Pulmonary artery endothelial cell (primary cell): Measurements from ENCODE around the gene PCDHB9. TPM values are rescaled to one million over a fixed set of nuclear protein-coding genes. Genes with fewer than 3 reads are reported as not detected.
"Not testable (repeated sequence)": the region's sequence is repeated elsewhere in the genome, so short reads cannot be mapped to it uniquely, and the experiment has no call there.

Experiments used
- DNase-seq: peaks from one replicate; pipeline ENCODE4 v3.0.0-alpha.2; 2011; ENCODE audit warnings: low read depth, low spot score
- total RNA-seq: library from RNA; depleted of rRNA; stranded (reverse); fragments of >200 nt; gene quantifications from 2 replicates; pipeline ENCODE4 v1.2.3, GENCODE V29; 2014

The PCDHB9 gene
- total RNA-seq, 1 donor from 2014 or later = 0.07 TPM

- not testable (repeated sequence) for DNase-seq
These were observed 1.7 kb downstream of the PCDHB9 start for GRCh38 chr5:141188682-141189081.

DNA sequence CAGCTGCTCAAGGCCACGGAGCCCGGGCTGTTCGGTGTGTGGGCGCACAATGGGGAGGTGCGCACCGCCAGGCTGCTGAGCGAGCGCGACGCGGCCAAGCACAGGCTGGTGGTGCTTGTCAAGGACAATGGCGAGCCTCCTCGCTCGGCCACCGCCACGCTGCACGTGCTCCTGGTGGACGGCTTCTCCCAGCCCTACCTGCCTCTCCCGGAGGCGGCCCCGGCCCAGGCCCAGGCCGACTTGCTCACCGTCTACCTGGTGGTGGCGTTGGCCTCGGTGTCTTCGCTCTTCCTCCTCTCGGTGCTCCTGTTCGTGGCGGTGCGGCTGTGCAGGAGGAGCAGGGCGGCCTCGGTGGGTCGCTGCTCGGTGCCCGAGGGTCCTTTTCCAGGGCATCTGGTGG is 2.2 kb downstream of the PCDHB9 start:
- not testable (repeated sequence) for DNase-seq

DNA sequence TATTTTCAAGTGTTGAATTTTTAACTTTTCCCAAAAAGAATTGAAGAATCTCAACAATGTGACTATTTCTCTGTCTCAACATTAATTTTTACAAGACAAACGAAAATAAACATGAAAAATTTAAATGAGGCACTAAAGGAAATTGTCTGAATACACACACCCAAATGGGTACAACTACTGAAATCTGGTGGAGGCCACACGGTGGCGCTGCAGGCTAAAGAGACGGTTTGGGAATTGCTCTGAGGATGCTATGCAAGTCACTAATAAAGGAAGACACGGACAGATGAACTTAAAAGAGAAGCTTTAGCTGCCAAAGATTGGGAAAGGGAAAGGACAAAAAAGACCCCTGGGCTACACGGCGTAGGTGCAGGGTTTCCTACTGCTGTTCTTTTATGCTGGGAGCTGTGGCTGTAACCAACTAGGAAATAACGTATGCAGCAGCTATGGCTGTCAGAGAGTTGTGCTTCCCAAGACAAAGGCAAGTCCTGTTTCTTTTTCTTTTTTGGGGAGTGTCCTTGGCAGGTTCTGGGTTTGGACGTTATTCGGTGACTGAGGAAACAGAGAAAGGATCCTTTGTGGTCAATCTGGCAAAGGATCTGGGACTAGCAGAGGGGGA is 5.3 kb downstream of the PCDHB9 start, which contains the start of gene PCDHB10:
Gene PCDHB10, plus strand, starts transcription at position 244 of the 616 bp plus-strand sequence. Its CDS starts 200 bp downstream, at position 444.
- no peak for DNase-seq

- not testable (repeated sequence) for DNase-seq
These were observed 7.4 kb downstream of the PCDHB9 start for GRCh38 chr5:141194332-141194731.

DNA sequence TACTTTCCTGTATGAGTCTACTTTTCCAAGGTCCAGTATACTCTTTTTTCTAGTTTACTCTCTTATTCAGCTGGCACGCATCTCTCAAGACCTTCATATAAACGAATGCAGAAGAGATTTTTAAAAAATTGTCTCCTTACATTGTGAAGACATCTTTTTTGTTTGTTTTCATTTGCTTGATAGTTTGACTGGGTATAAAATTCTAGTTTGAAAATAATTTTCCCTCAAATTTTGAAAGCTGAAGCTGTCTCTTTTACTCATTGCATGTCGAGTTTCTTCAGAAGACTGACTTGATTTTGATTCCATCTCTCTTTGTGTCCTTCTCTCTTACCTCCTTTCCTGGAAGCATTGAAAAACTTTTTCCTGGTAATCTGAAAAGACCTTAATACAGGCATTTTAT is 9.4 kb downstream of the PCDHB9 start:
- no peak for DNase-seq

- DNase-seq = no peak
These were observed 12.6 kb downstream of the PCDHB9 start, which contains the start of gene PCDHB11 for GRCh38 chr5:141199359-141200235. Gene PCDHB11 (plus strand): TSS chr5:141199627. CDS start chr5:141199775, 148 bp downstream.

DNA sequence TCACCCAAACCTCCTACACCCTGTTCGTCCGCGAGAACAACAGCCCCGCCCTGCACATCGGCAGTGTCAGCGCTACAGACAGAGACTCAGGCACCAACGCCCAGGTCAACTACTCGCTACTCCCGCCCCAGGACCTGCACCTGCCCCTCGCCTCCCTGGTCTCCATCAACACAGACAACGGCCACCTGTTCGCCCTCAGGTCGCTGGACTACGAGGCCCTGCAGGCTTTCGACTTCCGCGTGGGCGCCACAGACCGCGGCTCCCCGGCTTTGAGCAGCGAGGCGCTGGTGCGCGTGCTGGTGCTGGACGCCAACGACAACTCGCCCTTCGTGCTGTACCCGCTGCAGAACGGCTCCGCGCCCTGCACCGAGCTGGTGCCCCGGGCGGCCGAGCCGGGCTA is 14.2 kb downstream of the PCDHB9 start:
- not testable (repeated sequence) for DNase-seq

DNA sequence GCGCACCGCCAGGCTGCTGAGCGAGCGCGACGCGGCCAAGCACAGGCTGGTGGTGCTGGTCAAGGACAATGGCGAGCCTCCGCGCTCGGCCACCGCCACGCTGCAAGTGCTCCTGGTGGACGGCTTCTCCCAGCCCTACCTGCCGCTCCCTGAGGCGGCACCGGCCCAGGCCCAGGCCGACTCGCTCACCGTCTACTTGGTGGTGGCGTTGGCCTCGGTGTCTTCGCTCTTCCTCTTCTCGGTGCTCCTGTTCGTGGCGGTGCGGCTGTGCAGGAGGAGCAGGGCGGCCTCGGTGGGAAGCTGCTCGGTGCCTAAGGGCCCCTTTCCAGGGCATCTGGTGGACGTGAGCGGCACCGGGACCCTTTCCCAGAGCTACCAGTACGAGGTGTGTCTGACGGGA is 14.7 kb downstream of the PCDHB9 start:
- not testable (repeated sequence) for DNase-seq

- DNase-seq = no peak
These were observed 21.5 kb downstream of the PCDHB9 start, which contains the start of gene PCDHB12 for GRCh38 chr5:141208478-141208877. Gene PCDHB12 (plus strand): TSS chr5:141208719. CDS start chr5:141208908, 189 bp downstream.

DNA sequence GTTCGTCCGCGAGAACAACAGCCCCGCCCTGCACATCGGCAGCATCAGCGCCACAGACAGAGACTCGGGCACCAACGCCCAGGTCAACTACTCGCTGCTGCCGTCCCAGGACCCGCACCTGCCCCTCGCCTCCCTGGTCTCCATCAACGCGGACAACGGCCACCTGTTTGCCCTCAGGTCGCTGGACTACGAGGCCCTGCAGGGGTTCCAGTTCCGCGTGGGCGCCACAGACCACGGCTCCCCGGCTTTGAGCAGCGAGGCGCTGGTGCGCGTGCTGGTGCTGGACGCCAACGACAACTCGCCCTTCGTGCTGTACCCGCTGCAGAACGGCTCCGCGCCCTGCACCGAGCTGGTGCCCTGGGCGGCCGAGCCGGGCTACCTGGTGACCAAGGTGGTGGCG is 23.3 kb downstream of the PCDHB9 start:
- not testable (repeated sequence) for DNase-seq

- not testable (repeated sequence) for DNase-seq
These were observed 23.9 kb downstream of the PCDHB9 start for GRCh38 chr5:141210849-141211248.

DNA sequence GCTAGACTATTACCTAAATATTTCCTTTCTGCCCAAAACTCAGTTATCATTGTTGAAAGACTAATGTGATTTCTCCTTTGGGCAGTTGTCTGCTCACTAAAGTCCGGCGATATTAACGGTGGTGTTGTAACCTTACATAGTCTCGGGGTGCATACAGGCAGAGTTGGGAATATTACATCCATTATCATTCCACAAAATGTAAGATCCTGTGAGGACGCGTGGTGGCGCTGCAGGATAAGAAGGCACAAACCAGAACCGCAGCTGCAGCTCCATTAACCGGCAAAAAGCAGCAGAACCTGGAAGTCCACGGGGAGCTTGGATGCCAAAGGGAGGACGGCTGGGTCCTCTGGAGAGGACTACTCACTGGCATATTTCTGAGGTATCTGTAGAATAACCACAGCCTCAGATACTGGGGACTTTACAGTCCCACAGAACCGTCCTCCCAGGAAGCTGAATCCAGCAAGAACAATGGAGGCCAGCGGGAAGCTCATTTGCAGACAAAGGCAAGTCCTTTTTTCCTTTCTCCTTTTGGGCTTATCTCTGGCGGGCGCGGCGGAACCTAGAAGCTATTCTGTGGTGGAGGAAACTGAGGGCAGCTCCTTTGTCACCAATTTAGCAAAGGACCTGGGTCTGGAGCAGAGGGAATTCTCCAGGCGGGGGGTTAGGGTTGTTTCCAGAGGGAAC is 26.8 kb downstream of the PCDHB9 start, which contains the start of gene PCDHB13:
Gene PCDHB13, plus strand, starts transcription at position 264 of the 684 bp plus-strand sequence. Its CDS starts 205 bp downstream, at position 469.
- DNase-seq = not testable (repeated sequence)

GRCh38 chr5:141214583-141214982 is 27.6 kb downstream of the PCDHB9 start:
- DNase-seq = not testable (repeated sequence)

DNA sequence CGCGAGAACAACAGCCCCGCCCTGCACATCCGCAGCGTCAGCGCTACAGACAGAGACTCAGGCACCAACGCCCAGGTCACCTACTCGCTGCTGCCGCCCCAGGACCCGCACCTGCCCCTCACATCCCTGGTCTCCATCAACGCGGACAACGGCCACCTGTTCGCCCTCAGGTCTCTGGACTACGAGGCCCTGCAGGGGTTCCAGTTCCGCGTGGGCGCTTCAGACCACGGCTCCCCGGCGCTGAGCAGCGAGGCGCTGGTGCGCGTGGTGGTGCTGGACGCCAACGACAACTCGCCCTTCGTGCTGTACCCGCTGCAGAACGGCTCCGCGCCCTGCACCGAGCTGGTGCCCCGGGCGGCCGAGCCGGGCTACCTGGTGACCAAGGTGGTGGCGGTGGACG is 28.5 kb downstream of the PCDHB9 start:
- DNase-seq = not testable (repeated sequence)

DNA sequence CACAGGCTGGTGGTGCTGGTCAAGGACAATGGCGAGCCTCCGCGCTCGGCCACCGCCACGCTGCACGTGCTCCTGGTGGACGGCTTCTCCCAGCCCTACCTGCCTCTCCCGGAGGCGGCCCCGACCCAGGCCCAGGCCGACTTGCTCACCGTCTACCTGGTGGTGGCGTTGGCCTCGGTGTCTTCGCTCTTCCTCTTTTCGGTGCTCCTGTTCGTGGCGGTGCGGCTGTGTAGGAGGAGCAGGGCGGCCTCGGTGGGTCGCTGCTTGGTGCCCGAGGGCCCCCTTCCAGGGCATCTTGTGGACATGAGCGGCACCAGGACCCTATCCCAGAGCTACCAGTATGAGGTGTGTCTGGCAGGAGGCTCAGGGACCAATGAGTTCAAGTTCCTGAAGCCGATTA is 29.1 kb downstream of the PCDHB9 start:
- not testable (repeated sequence) for DNase-seq

DNA sequence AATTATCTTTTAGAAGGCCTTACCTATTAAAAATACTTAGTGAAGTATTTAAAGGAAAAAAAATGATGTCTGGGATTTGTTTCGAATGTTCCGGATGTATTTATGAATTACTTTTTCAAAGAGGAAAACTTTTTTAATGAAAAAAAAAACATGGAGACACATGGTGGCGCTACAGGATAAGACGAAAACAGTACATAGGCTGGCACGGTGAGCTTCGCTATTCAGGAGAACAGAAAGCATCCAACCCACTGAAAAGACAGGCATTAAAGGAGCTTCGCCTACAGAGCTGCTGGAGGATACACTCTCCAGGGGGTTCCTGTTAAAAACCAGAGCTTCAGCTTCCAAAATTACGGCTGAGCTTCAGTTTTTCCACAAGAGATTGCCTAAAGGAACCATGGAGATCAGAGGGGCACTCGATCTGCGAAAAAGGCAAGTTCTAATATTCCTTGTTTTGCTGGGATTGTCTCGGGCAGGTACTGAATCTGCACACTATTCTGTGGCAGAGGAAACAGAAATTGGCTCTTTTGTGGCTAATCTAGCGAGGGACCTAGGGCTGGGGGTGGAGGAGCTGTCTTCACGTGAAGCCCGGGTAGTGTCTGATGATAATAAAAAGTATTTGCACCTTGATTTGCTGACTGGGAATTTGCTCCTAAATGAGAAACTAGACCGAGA is 36.3 kb downstream of the PCDHB9 start, which contains the start of gene PCDHB14:
Gene PCDHB14, plus strand, starts transcription at position 232 of the 672 bp plus-strand sequence. Its CDS starts 163 bp downstream, at position 395.
- DNase-seq = no peak

GRCh38 chr5:141224844-141225243 is 37.9 kb downstream of the PCDHB9 start:
- not testable (repeated sequence) for DNase-seq

GRCh38 chr5:141225421-141225820 is 38.5 kb downstream of the PCDHB9 start:
- not testable (repeated sequence) for DNase-seq

GRCh38 chr5:141234109-141234667 is 47.2 kb downstream of the PCDHB9 start:
- no peak for DNase-seq

DNA sequence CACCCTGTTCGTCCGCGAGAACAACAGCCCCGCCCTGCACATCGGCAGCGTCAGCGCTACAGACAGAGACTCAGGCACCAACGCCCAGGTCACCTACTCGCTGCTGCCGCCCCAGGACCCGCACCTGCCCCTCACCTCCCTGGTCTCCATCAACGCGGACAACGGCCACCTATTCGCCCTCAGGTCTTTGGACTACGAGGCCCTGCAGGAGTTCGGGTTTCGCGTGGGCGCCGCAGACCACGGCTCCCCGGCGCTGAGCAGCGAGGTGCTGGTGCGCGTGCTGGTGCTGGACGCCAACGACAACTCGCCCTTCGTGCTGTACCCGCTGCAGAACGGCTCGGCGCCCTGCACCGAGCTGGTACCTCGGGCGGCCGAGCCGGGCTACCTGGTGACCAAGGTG is 49.0 kb downstream of the PCDHB9 start:
- DNase-seq = not testable (repeated sequence)
